NCI-H2196 treated with DMSO at 0.1 percent for 48 hours (cell line): ENCODE data around the gene IL22RA1.

Source experiments
- DNase-seq: peaks from one replicate; lab custom pipeline; 2025; ENCODE audit not compliant: unreplicated experiment; lab: John Stamatoyannopoulos, UW

IL22RA1 gene

DNA sequence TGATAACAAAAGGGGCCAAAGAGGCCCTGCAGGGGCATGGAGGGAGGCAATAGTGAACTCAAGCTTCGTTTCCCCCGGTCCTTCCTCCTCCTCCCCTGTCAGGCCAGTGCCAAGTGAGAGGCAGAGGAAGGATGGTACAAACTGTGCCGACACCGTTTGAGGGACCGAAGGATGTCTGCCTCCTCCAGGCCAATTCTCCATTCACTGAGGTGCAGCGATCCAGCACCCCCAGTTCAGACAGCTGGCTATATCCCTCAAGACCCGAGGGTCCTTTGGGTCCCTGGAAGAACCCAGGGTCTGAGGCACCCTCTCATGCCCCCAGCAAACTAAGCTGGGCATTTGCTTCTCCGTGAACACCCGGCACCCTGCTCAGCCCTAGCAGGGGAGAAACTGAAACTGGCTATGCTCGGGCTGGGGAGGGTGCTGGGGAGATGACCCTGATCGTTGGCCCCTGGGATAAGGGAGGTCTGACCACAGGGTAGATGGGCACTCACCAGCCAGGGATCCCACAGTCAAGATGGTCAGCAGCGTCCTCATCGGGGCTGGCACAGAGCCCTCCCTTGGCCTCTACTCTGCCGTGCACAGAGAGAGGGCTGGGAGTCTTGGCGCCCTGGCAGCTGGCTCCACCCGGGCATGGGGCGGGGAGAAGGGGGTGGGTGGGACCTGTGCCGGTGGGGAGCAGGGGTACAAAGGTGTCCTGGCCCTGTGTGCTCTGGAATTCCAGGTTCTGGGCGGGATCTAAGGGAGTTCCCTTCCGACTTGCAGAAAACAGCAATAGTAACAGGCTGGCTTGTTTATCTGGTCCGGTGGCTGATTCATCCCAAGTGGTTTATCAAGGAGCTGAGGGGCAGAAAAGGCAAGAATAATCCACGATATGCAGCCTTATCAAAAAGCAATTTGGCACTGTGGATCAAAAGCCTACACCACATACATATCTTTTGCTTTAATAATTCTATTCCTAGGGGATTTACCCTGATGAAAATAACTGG lies at the start of gene IL22RA1:
Gene IL22RA1, minus strand, starts transcription at position 595 of the 989 bp plus-strand sequence. Its CDS starts 58 bp downstream, at position 537.
- DNase-seq, result peak; percentile 5

DNA sequence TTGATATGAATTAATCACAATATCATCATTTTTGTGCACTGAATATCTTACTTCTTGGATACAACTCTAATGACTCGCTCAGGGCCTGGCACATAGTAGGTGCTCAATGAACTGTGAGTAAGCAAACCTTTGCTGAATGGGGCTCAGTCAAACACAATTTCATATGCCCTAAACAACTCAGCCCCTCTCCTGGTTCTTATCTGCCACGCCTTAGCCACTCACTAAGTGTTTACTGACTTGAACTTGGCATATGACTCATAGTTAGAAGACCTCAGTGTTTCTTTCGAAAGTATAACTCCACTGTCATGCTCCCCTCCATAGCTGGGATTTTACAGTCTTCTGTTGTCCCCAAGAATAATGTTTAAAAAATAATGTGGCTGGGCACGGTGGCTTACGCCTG lies 48.9 kb upstream of the IL22RA1 start:
- DNase-seq, result no peak

GRCh38 chr1:24190983-24191461 lies 48.1 kb upstream of the IL22RA1 start:
- DNase-seq, result no peak

- no peak for DNase-seq
These were observed 46.6 kb upstream of the IL22RA1 start for GRCh38 chr1:24189528-24189927.

DNA sequence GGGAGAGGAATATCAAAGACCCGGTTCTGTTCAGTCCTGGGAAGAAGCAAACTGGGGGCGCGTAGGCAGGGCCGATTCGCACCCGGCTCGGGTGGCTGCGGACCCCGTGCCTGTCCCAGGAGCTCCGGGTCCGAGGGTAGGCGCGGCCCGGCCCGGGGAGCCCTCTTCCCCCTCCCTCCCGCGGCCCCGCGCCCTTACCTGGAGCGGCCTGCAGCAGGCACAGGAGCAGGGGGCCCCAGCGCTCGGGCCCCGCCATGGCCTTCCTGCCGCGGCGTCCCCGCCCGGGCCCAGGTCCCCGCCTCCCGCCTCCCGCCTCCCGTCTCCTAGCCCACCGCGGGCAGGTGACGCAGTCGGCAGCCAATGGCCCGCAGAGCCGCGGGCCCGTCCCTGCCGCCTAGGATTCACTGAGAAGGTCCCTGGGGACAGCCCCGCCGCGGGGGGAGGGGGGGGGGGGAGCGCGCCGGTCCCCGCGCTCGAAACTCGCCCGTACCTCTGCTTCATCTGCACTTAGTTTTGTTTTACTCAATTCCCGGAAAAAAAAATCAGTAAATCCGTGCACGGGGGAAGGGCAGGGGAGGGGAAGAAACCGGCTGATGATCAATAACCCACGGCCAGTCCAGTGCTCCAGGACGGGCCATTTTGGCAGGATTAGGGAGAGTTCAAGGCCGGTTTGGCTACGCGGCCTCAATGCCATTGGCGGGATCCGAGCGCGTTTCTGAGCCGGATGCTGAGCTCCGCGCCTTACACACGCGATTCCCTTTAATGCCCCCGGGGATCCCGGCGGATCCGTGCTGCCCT lies 44.3 kb upstream of the IL22RA1 start, which contains the start of gene IFNLR1:
Gene IFNLR1, minus strand, starts transcription at position 297 of the 798 bp plus-strand sequence. Its CDS starts 41 bp downstream, at position 256.
- DNase-seq, result peak; percentile 45

DNA sequence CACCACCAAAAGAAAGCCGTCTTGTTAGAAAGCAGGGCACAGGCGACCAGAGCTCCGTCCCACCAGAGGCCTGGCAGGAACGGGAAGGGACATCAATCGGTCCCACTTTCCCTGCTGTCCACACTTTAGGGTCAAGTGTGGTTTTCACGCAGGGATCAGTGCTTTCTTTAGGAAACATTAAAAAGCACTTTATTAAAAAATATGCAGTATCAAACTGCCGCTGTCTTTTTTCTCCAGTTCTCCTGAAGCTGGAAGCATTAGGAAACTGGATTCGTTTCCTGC lies 43.7 kb upstream of the IL22RA1 start:
- DNase-seq, result no peak

DNA sequence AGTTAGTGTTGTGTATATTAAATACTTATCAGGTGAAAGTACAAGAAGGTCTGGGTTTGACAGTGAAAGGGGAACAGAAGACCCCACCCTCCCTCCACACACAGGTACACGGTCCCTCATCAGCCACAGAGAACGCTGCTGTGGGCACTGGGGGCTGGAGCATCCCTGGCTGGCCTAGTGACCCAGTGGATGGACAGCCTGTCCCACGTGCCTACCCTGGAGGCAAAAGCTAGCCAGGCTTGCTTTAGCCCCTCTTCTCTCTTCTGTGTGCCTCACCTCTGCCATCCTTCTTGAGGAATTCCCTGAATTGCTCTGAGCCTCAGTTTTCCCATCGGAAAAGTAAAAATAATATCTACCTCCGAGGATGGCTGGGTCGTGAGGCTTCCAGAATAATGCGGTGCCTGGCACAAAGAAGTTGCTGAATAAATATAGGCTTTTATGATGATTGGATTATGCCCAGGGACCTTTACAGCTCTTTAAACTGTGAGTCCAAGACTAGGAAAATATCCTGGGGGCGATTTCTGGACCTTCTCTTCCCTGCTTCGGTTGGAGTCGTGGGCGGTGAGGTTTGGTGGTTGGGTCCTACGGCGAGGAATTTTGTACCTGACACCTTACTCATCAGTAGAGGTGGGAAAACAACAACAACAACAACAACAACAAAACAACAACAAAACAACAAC lies 43.2 kb upstream of the IL22RA1 start:
- no peak for DNase-seq

DNA sequence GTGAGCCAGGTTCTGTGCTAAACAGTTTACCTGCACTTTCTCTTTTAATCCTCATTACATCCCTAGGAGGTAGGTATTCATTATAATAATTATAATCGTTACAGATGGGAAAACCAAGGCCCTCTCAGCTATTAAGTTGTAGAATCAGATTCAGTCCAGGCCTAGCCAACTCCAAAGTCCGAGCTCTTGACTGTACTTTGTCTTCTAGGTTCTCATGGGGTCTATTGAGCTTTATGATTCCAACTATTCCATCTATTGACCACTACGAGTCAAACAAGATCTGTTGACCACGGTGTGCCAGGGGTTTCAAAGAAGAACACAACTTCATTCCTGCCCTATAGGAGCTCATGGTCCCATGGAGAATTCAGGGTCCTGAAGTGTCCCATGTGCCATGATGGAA lies 42.1 kb upstream of the IL22RA1 start:
- no peak for DNase-seq

GRCh38 chr1:24182061-24182460 lies 39.1 kb upstream of the IL22RA1 start:
- no peak for DNase-seq

GRCh38 chr1:24181619-24182018 lies 38.7 kb upstream of the IL22RA1 start:
- no peak for DNase-seq

DNA sequence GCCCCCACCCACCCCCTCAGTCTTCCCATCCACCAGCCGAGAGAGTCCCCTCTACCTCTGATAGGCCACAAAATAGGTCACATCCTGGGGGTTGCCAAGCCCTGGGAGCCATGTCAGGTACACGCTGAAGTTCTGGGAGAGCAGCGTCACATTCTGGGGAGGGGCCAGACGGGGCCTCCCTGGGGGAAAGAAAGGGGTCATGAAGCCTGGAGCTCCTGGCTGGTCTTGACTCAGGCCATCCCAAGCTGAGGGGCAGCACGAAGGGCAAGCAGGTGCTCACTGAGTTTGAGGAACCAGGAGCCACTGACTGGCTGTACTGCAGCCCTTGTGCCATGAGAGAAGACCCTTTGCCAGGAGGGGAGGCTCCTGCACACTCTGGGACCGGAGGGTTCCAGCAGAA lies 37.7 kb upstream of the IL22RA1 start:
- DNase-seq, result no peak

GRCh38 chr1:24179251-24179840 lies 36.4 kb upstream of the IL22RA1 start:
- no peak for DNase-seq

DNA sequence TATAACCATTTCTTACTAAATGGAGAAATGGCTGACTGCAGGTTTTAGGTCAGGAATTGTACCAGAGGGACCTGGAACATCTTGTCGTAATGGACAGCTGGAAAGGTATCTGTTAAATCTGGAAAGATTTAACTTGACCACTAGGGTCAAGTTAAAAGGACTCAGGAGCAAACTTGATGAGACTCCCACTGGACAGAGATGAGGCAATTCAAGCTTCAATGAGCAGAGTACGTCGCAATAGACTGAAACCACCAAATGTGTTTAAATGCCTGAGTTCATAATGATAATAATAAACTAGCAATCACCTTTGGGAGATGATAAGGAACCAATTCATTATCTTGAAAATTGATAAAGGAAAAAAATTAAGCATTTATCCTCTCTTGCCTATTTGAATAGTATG lies 35.5 kb upstream of the IL22RA1 start:
- no peak for DNase-seq

GRCh38 chr1:24177161-24177560 lies 34.2 kb upstream of the IL22RA1 start:
- no peak for DNase-seq

- DNase-seq, result no peak
These were observed 32.3 kb upstream of the IL22RA1 start for GRCh38 chr1:24175033-24175755.

DNA sequence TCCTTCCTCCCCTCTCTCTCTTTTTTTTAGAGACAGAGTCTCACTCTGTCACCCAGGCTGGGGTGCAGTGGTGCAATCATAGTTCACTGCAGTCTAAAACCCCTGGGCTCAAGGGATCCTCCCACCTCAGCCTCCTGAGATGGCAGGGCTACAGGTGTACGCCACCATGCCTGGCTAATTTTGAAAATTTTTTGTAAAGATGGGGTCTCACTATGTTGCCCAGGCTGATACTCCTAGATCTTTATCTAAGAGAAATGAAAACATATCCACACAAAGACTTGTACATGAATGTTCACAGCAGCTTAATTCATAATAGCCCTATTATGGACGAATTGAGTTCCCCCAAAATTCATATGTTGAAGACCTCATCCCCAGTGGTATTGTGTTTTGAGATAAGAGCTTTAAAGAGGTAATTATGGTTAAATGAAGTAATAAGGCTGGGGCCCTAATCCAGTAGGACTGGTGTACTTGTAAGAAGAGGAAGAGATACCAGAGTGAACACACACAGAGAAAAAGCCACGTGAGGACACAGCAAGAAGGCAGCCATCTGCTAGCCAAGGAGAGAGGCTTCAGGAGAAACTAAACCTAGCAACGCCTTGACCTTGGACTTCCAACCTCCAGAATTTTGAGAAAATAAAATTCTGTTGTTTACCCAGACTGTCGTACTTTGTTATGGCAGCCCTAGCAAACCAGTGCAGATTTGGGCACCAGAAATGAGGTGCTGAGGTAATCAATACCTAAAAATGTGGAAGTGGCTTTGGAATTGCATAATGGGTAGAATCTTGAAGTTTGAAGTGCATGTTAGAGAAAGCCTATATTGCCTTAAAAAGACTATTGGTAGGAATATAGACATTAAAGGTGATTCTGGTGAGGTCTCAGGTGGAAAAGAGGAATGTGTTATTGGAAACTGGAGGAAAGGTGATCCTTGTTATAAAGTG lies 31.0 kb upstream of the IL22RA1 start:
- DNase-seq, result no peak

GRCh38 chr1:24172598-24172997 lies 29.7 kb upstream of the IL22RA1 start:
- DNase-seq, result no peak

GRCh38 chr1:24169286-24169685 lies 26.3 kb upstream of the IL22RA1 start:
- no peak for DNase-seq

DNA sequence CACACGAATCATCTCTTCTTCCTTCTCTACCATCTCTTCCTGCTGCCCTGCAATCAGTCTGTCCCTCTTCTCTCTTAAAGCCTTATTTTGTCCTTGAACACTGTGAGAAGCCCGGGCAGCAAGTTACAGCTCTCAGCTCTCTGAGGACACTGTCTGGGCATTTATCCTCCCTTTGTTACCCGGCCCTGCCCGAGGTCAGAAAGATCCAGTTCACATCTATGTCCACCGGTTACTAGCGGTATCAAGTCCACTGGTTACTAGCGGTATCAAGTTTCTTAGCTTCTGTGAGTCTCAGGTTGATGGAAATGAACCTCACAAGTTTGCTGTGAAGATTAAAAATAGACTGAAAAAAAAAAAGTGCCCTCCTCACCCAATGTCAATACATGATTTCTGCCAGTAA lies 25.3 kb upstream of the IL22RA1 start:
- DNase-seq, result no peak
